Measurements from ENCODE around the gene EPS8.

EPS8 gene

DNA sequence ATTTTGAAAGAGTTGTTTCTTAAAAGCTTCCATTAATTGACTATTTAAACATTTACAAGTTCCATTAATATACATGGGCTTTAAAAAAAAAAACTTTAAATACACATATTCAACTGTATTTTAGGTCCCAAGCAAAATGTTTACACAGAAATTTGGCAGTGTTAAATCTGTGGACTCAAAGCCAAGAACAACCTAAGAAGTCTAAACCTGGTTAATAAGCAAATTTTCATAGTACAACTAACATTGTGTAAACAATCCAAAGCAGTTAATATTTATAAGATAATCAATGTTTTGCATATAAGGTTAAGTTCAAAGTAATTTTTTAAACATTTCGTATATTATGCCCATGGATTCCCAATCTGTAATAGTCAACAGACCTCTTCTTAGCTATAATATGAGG is 77.0 kb downstream of the EPS8 start:
- Histone ChIP-seq H3K9me3 (ENCODE audit: low read length) (no peaks in the 10 kb centered on the region), H3F3A (ENCODE audit: insufficient read depth, low read length) (no peaks in the 10 kb centered on the region), H3K27ac (ENCODE audit: low read depth, low read length, poor library complexity, severe bottlenecking) (no peak overlapping the region), H2AFZ (ENCODE audit: low read length) (no peak overlapping the region), H3K4me2 (ENCODE audit: low read length) (no peak overlapping the region), H3K27me3 (ENCODE audit: insufficient read depth, low read length) (no peaks in the 10 kb centered on the region), H3K36me3 (ENCODE audit: insufficient read depth, low read length) (no peaks in the 10 kb centered on the region), H3K9me2 (ENCODE audit: low read depth, low read length) (no peaks in the 10 kb centered on the region), H3K9ac (ENCODE audit: low read length) (no peak overlapping the region), H4K20me1 (ENCODE audit: insufficient read depth, low read length) (no peaks in the 10 kb centered on the region), H3K4me1 (ENCODE audit: insufficient read depth, low read length, severe bottlenecking) (no peaks in the 10 kb centered on the region), H3K79me2 (ENCODE audit: insufficient read depth, low read length) (no peaks in the 10 kb centered on the region), H3K4me3 (ENCODE audit: low read depth, low read length, poor library complexity, severe bottlenecking) (no peak overlapping the region)
- TF ChIP-seq EZH2 (IDR thresholded peaks at IDR 0.05; ENCODE audit: borderline replicate concordance, low read length), result no peak
- TF ChIP-seq, protein P1, sequence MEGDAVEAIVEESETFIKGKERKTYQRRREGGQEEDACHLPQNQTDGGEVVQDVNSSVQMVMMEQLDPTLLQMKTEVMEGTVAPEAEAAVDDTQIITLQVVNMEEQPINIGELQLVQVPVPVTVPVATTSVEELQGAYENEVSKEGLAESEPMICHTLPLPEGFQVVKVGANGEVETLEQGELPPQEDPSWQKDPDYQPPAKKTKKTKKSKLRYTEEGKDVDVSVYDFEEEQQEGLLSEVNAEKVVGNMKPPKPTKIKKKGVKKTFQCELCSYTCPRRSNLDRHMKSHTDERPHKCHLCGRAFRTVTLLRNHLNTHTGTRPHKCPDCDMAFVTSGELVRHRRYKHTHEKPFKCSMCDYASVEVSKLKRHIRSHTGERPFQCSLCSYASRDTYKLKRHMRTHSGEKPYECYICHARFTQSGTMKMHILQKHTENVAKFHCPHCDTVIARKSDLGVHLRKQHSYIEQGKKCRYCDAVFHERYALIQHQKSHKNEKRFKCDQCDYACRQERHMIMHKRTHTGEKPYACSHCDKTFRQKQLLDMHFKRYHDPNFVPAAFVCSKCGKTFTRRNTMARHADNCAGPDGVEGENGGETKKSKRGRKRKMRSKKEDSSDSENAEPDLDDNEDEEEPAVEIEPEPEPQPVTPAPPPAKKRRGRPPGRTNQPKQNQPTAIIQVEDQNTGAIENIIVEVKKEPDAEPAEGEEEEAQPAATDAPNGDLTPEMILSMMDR (IDR thresholded peaks at IDR 0.05; ENCODE audit: low read length), result no peak

- no peaks in the 10 kb centered on the region for H4K20me1 ChIP-seq (ENCODE audit: insufficient read depth, low read length)
- H3K27me3 ChIP-seq (ENCODE audit: insufficient read depth, low read length), result no peaks in the 10 kb centered on the region
- no peaks in the 10 kb centered on the region for H3K79me2 ChIP-seq (ENCODE audit: insufficient read depth, low read length)
- TF ChIP-seq EZH2 (IDR thresholded peaks at IDR 0.05; ENCODE audit: borderline replicate concordance, low read length), result no peak
- TF ChIP-seq, protein P1 (IDR thresholded peaks at IDR 0.05; ENCODE audit: low read length), result no peak
- no peaks in the 10 kb centered on the region for H3K4me1 ChIP-seq (ENCODE audit: insufficient read depth, low read length, severe bottlenecking)
- H3K9me2 ChIP-seq (ENCODE audit: low read depth, low read length), result no peaks in the 10 kb centered on the region
- H3F3A ChIP-seq (ENCODE audit: insufficient read depth, low read length), result no peaks in the 10 kb centered on the region
- no peak overlapping the region for H3K4me3 ChIP-seq (ENCODE audit: low read depth, low read length, poor library complexity, severe bottlenecking)
- H3K4me2 ChIP-seq (ENCODE audit: low read length), result no peak overlapping the region
- H3K27ac ChIP-seq (ENCODE audit: low read depth, low read length, poor library complexity, severe bottlenecking), result no peak overlapping the region
- H3K9ac ChIP-seq (ENCODE audit: low read length), result no peak overlapping the region
- H3K9me3 ChIP-seq (ENCODE audit: low read length), result no peaks in the 10 kb centered on the region
- H2AFZ ChIP-seq (ENCODE audit: low read length), result no peak overlapping the region
- H3K36me3 ChIP-seq (ENCODE audit: insufficient read depth, low read length), result no peaks in the 10 kb centered on the region
Measured at GRCh38 chr12:15710860-15711510, 78.2 kb downstream of the EPS8 start.

DNA sequence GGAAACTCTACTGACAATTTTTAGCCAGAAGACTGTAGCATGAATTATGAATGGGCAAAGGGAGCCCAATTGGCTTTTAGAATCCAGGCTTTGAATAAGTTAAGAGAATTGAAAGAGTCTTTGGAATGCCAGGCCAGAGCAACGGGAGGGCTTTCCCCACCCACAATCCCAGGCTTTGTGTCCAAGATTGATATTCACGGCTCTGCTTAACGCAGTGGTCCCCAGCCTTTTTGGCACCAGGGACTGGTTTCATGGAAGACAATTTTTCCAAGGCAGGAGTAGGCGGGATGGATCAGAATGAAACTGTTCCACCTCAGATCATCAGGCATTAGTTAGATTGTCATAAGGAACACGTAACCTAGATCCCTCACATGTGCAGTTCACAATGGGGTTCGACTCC is 79.6 kb downstream of the EPS8 start:
- no peak overlapping the region for H3K4me2 ChIP-seq (ENCODE audit: low read length)
- no peaks in the 10 kb centered on the region for H3K27me3 ChIP-seq (ENCODE audit: insufficient read depth, low read length)
- H2AFZ ChIP-seq (ENCODE audit: low read length), result no peak overlapping the region
- H3K9me3 ChIP-seq (ENCODE audit: low read length), result no peaks in the 10 kb centered on the region
- H3K36me3 ChIP-seq (ENCODE audit: insufficient read depth, low read length), result no peaks in the 10 kb centered on the region
- no peaks in the 10 kb centered on the region for H3K4me1 ChIP-seq (ENCODE audit: insufficient read depth, low read length, severe bottlenecking)
- H4K20me1 ChIP-seq (ENCODE audit: insufficient read depth, low read length), result no peaks in the 10 kb centered on the region
- H3K4me3 ChIP-seq (ENCODE audit: low read depth, low read length, poor library complexity, severe bottlenecking), result no peak overlapping the region
- H3K27ac ChIP-seq (ENCODE audit: low read depth, low read length, poor library complexity, severe bottlenecking), result no peak overlapping the region
- no peaks in the 10 kb centered on the region for H3K9me2 ChIP-seq (ENCODE audit: low read depth, low read length)
- no peaks in the 10 kb centered on the region for H3F3A ChIP-seq (ENCODE audit: insufficient read depth, low read length)
- TF ChIP-seq, protein P1 (IDR thresholded peaks at IDR 0.05; ENCODE audit: low read length), result no peak
- TF ChIP-seq EZH2 (IDR thresholded peaks at IDR 0.05; ENCODE audit: borderline replicate concordance, low read length), result no peak
- H3K79me2 ChIP-seq (ENCODE audit: insufficient read depth, low read length), result no peaks in the 10 kb centered on the region
- no peak overlapping the region for H3K9ac ChIP-seq (ENCODE audit: low read length)

Data from OCI-LY1 (cell line).